ENCODE measurements around the gene CTXN3.

CTXN3 gene

GRCh38 chr5:127649018-127649439 is at the start of gene CTXN3:
Gene CTXN3, plus strand, starts transcription at chr5:127649082. Its CDS starts 8,440 bp downstream, at chr5:127657522.
- DNase-seq: no peak

DNA sequence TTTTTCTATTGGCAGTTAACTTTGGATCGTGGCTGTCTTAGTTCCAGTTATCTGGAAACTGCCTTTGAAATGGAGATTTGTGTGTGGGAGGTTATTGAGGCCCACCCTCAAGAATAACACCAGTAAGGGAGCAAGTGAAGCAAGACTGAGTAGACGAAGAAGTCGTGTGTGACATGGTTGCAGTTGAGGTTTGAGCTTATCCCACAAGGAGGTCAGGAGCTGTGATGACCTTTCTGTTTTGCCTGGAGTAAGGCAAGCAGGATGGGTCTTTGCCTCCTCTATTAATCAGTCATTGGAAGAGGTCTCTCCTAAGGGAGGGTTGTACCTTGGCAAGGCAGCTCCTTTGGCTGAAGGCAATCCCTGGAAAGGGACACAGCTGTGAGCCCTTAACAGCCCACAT is 49.6 kb upstream of the CTXN3 start:
- DNase-seq: no peak

DNA sequence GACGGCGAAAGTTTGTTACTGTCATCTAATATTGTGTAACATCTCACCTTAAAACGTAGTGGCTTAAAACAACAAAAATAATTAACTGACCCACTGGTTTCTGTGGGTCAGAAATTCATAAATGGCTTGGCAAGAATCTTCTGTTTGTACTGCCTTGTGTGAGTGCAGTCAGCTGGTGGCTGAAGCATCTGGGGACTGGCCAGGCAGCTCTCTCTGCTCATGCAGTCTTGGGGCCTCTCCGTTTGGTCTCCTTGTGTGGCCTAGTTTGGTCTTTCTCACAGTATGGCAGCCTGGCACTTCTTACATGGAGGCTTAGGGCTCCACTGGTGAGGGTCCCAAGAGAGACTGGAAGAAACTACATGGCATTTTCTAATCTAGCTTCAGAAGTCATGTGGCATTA is 49.0 kb upstream of the CTXN3 start:
- no peak for DNase-seq

DNA sequence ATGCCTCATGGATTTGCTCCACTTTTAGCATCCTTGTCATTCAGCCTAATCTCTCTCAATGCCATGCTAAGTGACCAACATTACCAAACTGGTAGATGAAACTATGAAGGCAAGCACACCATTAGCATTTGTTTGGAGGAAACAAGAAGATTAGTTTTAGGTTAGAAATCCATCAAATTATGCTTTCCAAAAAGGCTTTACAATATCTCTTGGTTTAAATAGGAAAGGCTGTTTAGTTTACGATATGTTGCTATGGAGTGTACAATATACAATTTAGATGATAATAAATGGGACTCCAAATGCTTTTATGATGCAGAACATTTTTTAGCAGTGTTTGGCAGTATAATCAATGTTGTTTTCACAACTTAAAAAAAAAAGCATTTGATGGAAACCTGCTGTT is 47.8 kb upstream of the CTXN3 start:
- no peak for DNase-seq

DNA sequence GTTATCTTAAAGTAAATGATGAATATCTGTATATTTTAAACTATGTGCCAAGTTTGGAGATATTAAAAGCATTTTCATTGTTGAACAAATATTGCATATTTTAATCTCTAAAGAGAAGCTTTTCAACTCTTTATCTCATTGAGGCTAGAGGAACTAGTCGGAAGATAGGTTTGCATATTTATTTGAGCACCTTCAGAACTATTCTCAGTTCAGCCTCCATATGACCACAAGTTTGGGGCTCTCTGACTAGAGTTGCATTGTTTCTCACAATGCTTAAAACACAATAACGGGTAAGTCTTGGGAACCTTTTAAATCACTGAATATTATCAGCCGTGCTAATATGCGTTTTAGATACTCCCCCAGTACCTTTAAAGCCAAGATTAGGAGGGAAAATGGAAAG is 47.3 kb upstream of the CTXN3 start:
- no peak for DNase-seq

GRCh38 chr5:127602481-127602880 is 46.4 kb upstream of the CTXN3 start:
- DNase-seq: no peak

GRCh38 chr5:127602896-127603844 is 45.7 kb upstream of the CTXN3 start:
- DNase-seq: no peak

DNA sequence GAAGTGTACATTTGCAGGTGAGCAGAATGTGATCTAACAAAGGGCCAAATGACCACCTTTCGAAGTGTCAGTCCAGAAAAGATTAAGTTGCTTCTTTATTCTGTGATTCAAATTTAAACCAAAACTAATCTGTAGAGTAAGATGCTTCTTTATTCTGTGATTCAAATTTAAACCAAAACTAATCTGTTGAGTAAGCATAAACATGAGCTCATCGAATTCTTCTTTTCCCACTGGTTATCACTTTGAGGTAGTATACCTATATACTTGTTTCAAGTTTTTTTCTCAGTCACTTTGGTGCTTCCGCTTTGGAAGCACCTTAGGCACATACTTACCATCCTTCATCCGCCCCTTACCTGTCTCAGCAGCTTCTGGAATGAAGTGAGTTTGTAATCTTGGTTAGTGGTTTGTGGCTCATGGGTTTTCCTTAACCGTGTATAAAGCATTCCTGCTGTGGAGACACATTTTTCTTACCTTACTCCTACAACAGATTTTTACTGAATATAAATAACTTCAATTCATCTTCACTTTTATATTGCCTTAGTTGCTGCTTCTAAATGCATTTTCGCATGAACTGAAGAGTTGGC is 40.7 kb upstream of the CTXN3 start:
- no peak for DNase-seq

DNA sequence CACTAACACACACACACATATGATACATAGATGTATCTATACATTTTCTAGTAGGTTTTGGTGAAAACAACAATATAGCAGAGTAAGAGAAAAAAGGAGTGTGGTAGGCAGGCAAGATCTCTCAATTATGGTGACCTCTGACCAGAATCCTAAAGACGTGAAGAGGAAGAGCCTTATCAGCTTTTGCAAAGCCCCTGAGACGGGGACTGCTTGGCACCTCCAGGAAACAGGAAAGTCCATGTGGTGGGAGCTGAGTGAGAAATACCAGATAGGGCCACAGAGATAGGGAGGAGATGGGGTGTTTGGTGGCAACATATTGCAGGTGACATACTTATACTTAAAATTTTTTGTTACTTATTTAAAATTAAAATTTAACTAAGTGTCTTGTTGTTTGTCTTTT is 39.9 kb upstream of the CTXN3 start:
- no peak for DNase-seq

DNA sequence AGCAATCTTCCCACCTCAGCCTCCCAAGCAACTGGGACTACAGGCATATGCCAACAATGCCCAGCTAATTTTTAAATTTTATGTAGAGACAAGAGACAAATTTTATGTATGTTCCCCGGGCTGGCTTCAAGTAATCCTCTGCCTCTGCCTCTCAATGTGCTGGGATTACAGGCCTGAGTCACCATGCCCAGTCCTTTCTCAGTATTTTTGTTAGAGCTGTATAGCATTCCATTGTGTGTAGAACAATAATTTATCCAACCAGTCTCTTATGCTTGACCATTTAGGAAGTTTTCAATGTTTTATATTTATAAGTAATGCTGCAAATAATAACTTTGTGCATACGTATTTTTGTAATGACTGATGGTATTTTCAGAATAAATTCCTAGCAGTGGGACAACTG is 38.9 kb upstream of the CTXN3 start:
- DNase-seq: no peak

- DNase-seq: no peak
Observed at GRCh38 chr5:127612441-127613141, 36.3 kb upstream of the CTXN3 start.

DNA sequence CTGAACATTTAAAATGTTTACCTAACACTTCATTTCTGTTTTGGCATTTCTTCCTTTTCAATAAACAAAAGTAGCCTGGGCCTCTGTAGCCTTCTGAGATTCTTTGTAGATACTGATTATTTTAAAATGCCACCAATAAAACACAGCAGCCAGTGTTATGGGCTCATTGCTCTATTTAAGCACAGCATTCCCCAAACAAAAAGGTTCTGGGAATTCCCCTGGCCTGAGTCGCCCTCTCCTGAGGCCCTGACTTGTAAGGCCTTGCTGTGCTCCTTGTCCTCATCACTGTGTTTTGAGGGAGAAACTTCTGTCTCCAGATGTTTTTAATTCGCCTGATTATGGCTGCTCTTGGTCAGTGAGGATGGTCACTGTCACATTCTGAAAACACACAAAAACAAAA is 33.0 kb upstream of the CTXN3 start:
- no peak for DNase-seq

- no peak for DNase-seq
Observed at GRCh38 chr5:127619908-127620479, 28.9 kb upstream of the CTXN3 start.

DNA sequence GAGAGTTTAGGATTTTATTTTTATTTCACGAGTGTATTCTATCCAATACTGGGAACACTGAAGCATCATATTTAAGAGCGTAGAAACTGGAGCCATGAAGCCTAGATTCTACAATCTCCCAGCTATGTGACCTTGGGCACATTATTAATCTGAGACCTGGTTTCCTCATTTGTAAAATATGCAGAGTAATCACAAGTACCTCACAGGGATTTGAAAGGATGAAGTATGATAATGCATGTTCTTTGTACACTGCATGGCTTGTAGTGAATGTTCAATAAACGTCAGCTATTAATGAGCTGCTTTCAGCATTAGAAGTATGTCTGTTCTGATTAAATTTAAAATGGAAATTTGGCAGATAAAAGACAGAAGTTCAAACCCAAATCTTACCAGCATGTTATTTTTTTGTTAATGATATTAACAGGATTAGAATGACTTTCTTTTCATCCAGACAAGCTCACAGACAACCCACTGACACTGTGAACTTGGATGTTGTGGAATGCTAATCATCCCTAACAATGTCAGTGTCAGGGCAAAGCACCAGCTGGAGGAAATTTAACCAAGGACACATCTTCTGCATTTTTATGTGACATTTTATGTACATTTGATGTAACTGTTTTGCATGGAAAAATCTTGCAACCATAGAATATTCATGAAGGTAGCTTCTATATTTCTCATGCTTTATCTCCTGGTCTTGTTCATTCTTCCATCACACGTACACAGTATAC is 27.1 kb upstream of the CTXN3 start:
- DNase-seq: peak; percentile 49

DNA sequence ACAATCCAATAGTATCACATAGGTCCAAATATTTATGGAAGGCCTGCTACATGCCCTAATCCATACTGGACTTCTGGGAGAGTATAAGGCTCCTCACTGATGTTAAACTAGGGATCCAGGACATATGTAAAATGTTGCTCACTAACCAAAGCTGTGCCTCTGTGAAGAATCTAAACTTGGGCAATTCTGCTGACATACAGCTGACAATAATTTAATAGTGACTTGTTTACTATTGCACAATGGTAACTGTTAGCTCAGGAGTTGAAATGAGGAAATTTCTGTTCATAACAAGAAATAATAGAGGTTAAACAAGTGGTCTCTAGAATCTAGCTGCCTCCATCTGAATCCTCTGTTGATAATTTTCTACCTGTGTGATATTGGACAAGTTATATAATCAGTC is 14.9 kb upstream of the CTXN3 start:
- no peak for DNase-seq

DNA sequence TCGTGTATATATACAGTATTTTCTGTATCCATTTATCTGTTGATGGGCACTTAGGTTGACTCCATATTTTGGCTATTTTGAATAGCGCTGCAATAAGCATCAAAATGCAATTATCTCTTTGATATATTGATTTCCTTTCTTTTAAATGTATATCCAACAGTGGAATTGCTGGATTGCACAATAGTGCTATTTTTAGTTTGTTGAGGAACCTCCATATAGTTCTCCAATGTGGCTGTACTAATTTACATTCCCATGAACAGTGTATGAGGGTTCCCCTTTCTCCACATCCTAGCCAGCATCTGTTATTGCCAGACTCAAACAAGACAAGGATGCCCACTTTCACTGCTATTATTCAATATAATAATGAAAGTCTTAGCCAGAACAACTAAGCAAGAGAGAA is 9.1 kb upstream of the CTXN3 start:
- DNase-seq: no peak

DNA sequence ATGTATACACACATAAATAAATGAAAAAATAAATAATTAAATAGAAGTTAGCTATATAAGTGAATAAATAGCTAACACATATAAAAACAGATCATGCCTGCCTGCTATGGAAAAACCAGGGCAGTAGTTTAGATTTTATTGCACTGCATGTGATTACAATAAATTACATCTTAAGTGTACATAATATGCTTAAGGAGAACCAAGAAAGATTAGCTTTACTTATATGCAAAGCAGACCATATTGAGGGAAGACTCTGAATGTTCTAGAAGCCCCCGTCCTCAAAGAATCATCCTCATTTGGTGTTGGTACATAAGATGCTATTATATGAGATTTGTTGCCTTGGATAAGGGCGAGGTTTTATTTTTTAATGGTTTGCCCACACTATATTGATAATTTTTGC is 5.9 kb upstream of the CTXN3 start:
- no peak for DNase-seq

GRCh38 chr5:127643607-127644006 is 5.3 kb upstream of the CTXN3 start:
- no peak for DNase-seq

DNA sequence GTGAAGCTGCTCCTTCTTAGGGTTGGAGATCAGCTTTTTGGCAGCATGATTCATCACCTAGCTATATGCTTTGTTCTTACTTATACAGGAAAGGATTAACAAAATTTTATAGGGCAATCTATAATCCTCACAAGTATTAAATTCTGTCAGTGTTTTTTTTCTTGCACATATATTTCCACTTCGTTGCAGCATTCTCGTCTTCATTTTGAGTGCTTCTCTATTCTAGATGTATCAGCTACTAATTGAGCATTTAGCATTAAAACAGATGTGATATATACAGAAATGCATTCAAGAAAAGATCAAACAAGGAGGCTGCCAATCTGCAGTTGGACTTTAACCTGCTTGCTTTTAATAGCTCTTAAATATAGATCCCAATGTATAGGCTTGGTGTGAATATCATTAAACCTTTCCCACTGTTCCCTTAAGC is 3.6 kb upstream of the CTXN3 start:
- peak; percentile 35 for DNase-seq

GRCh38 chr5:127647361-127647958 is 1.4 kb upstream of the CTXN3 start:
- no peak for DNase-seq

- DNase-seq: no peak
Observed at GRCh38 chr5:127650022-127650421, 1.1 kb downstream of the CTXN3 start.

DNA sequence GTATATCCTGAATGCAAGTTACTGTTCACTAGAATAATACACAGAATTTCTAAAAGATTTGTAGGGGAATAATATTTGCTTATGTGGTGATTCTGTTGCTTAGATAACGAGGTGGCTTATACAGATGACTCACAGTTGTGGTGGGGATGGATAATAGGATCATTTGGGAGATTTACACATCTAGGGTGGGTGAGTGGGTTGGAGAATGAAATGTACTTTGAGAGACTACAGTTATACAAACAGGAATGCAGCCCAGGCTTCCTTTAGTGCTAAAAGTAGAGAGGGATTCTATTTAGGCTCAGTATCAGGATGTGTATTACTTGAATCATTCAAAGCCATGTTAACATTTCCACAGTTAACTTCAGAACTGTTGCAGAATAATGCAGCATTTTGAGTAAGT is 1.8 kb downstream of the CTXN3 start:
- DNase-seq: no peak

Measured in NCI-H526 treated with DMSO at 0.1 percent for 48 hours (cell line).